Amniotic stem cell (primary cell): ENCODE results near the gene PLA2G10.
"Not testable (repeated sequence)": the region's sequence is repeated elsewhere in the genome, so short reads cannot be mapped to it uniquely, and the experiment has no call there.

Experiments
- DNase-seq: peaks from one replicate; lab custom pipeline; 2025; lab: John Stamatoyannopoulos, UW

PLA2G10 gene

GRCh38 chr16:14694129-14694528 lies at the start of gene PLA2G10:
Gene PLA2G10 (minus strand): TSS chr16:14694308. CDS start chr16:14694229, 79 bp downstream.
- DNase-seq: not testable (repeated sequence)

GRCh38 chr16:14742273-14743128 lies 48.4 kb upstream of the PLA2G10 start, which contains the start of gene NPIPA2:
Gene NPIPA2 (plus strand): TSS chr16:14742533. CDS start chr16:14748066, 5,533 bp downstream.
- not testable (repeated sequence) for DNase-seq

- DNase-seq: not testable (repeated sequence)
Observed at GRCh38 chr16:14741794-14742193, 47.7 kb upstream of the PLA2G10 start.

GRCh38 chr16:14740832-14741385 lies 46.8 kb upstream of the PLA2G10 start:
- DNase-seq: not testable (repeated sequence)

GRCh38 chr16:14733233-14733632 lies 39.1 kb upstream of the PLA2G10 start:
- not testable (repeated sequence) for DNase-seq

- not testable (repeated sequence) for DNase-seq
Observed at GRCh38 chr16:14703156-14704011, 9.3 kb upstream of the PLA2G10 start, which contains the start of gene NPIPA3. Gene NPIPA3 (plus strand): TSS chr16:14703411. CDS start chr16:14708944, 5,533 bp downstream.

GRCh38 chr16:14702672-14703071 lies 8.6 kb upstream of the PLA2G10 start:
- DNase-seq: not testable (repeated sequence)

- not testable (repeated sequence) for DNase-seq
Observed at GRCh38 chr16:14701859-14702258, 7.8 kb upstream of the PLA2G10 start.

GRCh38 chr16:14685870-14686793 lies 8.0 kb downstream of the PLA2G10 start:
- not testable (repeated sequence) for DNase-seq

GRCh38 chr16:14682121-14682520 lies 12.0 kb downstream of the PLA2G10 start:
- no peak for DNase-seq

GRCh38 chr16:14681115-14681514 lies 13.0 kb downstream of the PLA2G10 start:
- DNase-seq: no peak

- not testable (repeated sequence) for DNase-seq
Observed at GRCh38 chr16:14680396-14680795, 13.7 kb downstream of the PLA2G10 start.

- DNase-seq: no peak
Observed at GRCh38 chr16:14678748-14679497, 15.2 kb downstream of the PLA2G10 start.

- DNase-seq: no peak
Observed at GRCh38 chr16:14677627-14678026, 16.5 kb downstream of the PLA2G10 start.

- DNase-seq: no peak
Observed at GRCh38 chr16:14676633-14677032, 17.5 kb downstream of the PLA2G10 start.

GRCh38 chr16:14672403-14672971 lies 21.6 kb downstream of the PLA2G10 start:
- no peak for DNase-seq

GRCh38 chr16:14669776-14670175 lies 24.3 kb downstream of the PLA2G10 start:
- DNase-seq: no peak

- no peak for DNase-seq
Observed at GRCh38 chr16:14668556-14669223, 25.4 kb downstream of the PLA2G10 start.
